Measurements from ENCODE around the gene NTN3.
"Not testable (repeated sequence)": the region's sequence is repeated elsewhere in the genome, so short reads cannot be mapped to it uniquely, and the experiment has no call there.

The NTN3 gene

GRCh38 chr16:2466667-2467527 is 4.2 kb upstream of the NTN3 start:
- no peak for DNase-seq

DNA sequence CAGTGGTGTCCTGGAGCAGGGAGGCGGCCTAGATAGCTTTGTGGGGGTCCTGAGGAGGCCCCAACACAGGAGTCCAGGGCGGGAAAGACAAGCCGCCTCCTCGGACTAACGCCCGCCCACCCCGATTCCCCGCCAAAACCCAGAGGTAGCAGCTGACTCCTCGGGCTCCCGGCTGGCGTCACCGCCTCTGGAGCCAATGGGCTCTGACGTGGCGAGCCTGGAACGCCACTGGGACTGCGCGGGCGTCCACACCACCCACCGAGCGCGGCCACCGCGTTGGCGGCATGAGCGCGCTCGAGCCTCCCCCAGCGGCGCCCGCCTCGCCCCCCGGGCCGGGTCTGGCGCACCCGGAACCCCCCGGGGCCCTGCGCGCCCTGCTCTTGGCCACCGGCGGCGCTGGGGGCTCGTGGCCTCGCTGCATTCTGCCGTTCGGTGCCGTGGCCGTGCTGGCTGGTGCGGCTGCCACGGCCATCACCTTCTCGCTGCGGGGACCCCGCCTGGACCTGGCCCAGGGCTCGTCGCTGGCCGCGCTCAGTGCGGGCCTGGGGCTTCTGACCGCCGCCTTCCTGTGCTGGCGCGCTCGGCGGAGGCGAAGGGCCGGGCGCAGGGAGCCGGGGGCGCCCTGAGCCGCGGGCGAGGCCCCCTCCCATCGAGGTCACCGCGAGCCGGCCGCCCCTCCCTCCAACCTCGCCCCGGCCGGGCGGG is 3.4 kb upstream of the NTN3 start:
- no peak for DNase-seq

DNA sequence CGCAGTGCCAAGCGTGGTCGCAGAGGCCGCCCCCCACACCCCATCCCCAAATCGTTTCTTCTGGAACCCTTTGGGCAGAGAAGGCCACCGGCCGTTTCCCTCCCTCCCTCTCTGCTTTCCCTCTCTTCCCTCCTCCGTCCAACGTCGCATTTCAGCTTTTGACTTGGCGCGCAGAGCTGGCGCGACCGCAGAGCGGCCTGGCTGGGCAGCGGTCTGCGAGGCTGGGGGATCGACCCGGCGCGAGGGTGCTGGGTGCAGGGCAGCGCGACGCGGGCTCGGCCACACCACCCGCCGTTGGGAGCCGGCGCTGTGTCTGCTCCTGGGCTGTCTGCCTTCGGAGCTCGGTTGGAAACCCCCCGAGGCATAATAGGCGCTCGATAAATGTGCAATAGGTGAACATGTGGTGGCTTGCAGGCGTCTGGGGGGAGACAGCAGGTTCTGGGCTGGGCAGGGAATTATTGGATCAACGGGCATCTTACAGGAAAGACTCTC is 2.8 kb upstream of the NTN3 start:
- DNase-seq, result no peak

DNA sequence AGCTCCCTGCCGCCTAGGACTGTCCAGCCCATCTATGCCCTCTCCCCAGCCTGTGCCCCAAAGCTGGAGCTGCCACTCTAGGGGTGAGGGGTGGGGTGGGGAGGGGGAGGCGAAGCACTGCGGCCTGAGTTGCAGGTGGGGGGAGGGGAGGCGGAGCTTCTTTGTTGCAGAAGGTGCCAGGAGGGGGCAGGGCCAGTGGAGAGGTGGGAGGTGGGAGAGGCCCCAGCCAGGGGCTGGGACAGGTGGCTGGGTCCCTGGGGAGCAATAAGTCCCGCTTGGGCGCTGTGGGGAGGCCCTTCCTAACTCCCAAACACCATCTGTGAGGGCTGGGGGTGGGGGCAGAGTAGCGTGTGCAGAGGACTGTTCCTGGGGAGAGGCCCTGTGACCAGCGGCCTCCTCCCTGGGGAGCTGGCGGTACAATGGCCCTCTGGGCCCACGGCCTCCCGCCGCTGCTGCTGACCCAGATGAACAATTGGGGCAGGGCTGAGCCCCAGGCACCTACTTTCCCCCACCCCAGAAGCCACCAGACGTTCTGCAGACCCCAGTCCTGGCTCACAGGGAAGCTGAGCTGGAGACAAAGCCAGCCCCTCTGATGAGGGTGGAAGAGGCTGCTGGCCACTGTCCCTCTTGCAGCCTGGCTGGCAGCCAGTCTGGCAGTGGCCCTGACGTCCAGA is 2.2 kb upstream of the NTN3 start:
- DNase-seq, result no peak

- DNase-seq, result no peak
Observed at GRCh38 chr16:2469399-2470233, 1.5 kb upstream of the NTN3 start.

DNA sequence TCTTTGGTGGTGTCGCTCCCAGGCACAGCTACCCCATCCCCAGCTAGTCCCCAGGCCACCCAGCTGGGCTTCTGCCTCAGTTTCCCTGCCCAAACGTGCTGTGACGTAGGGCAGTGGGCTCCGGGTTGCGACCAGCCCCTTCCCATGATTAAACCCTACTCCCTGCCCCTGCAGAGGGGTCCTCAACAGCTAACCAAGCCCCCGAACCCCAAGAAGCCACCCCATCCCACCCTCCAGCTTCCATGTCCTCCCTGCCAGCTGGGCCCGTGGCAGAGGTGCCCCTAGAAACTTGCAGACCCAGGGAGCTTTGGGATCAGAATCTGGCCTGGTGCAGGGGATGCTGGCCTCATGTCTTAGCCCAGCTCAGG is 879 bp upstream of the NTN3 start:
- no peak for DNase-seq

DNA sequence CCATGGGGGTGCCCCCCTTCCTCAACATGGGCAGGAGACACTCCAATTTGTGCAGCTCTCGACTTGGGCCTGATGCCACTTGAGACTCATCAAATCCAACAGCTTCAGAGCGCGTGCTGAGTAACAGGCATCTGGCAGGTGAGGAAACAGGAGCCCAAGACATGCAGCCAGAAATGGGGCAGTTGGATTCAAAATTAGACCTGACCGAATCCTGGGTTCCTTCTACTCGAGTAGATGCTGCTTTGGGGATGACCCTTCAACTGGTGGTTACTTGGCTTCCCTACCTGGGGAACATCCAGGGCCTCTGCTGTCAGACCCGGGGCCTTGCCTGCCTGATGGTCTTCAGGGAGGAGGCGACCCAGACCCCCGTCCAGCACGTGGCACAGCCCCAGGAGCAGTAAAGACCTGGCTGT is 488 bp upstream of the NTN3 start:
- no peak for DNase-seq

DNA sequence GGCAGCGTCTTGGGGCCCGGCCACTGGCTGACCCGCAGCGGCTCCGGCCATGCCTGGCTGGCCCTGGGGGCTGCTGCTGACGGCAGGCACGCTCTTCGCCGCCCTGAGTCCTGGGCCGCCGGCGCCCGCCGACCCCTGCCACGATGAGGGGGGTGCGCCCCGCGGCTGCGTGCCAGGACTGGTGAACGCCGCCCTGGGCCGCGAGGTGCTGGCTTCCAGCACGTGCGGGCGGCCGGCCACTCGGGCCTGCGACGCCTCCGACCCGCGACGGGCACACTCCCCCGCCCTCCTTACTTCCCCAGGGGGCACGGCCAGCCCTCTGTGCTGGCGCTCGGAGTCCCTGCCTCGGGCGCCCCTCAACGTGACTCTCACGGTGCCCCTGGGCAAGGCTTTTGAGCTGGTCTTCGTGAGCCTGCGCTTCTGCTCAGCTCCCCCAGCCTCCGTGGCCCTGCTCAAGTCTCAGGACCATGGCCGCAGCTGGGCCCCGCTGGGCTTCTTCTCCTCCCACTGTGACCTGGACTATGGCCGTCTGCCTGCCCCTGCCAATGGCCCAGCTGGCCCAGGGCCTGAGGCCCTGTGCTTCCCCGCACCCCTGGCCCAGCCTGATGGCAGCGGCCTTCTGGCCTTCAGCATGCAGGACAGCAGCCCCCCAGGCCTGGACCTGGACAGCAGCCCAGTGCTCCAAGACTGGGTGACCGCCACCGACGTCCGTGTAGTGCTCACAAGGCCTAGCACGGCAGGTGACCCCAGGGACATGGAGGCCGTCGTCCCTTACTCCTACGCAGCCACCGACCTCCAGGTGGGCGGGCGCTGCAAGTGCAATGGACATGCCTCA is 773 bp downstream of the NTN3 start:
- no peak for DNase-seq

- no peak for DNase-seq
Observed at GRCh38 chr16:2472488-2472864, 1.4 kb downstream of the NTN3 start.

DNA sequence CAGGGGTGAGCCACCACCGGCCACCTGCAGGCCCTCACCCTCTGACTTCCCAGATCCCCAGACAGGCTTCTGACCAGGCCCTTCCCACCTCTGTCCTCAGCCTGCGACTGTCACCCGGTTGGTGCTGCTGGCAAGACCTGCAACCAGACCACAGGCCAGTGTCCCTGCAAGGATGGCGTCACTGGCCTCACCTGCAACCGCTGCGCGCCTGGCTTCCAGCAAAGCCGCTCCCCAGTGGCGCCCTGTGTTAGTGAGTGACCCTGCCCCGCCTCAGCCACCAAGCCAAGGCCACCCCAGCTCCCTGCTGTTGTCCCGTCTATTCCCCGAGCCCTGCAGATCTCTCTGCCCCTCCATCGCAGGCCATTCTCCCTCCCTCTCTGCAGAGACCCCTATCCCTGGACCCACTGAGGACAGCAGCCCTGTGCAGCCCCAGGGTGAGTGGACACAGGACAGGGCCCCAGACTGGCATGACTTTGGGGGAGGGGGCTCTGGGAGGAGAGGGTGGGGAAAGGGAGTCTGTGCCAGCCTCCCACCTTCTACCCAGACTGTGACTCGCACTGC is 1.9 kb downstream of the NTN3 start:
- no peak for DNase-seq

GRCh38 chr16:2473446-2473926 is 2.4 kb downstream of the NTN3 start:
- no peak for DNase-seq

DNA sequence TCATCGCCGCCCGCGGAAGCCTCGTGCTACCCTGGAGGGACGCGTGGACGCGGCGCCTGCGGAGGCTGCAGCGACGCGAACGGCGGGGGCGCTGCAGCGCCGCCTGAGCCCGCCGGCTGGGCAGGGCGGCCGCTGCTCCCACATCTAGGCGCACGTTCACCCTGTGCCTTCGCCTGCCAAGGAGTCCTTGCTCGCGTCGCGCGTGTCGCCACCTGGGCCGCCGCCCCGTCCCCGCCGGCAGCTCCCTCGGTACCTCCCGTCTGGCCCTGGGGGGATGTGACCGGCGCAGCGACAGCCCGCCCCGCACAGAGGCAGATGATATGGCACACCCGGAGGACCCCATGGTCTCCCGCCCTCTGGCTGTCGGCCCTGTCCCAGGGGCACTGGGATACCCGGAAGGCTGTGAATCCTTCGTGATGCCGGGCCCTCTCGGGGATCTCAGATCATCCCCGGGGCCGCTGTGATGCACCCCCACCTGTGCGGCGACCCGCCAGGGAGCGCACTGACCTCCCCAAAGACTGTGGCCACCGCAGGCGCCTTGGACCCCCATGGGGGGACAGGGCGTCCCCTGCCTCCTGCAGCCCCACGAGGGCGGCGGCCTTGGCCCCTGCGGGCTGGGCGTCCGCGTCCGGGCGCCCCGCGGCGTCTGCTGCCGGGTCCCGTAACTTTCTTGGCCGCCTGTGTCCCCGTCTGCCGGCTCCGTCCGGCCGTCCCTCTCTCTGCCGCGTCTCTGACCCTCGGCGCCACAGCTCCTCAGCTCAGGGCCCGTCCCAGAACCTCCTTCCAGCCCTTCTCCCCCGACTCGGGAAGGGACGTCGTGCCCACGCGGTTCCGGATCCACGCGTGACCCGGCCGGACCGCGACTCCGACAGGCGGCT is 3.1 kb downstream of the NTN3 start:
- DNase-seq, result peak; percentile 47

GRCh38 chr16:2474877-2475412 is 3.8 kb downstream of the NTN3 start, which contains the start of gene TBC1D24:
TSS of gene TBC1D24 (plus strand) at chr16:2475127. CDS start at chr16:2496149, 21,022 bp downstream.
- DNase-seq, result peak; percentile 80

- DNase-seq, result peak; percentile 37
Observed at GRCh38 chr16:2475413-2476344, 4.6 kb downstream of the NTN3 start.

DNA sequence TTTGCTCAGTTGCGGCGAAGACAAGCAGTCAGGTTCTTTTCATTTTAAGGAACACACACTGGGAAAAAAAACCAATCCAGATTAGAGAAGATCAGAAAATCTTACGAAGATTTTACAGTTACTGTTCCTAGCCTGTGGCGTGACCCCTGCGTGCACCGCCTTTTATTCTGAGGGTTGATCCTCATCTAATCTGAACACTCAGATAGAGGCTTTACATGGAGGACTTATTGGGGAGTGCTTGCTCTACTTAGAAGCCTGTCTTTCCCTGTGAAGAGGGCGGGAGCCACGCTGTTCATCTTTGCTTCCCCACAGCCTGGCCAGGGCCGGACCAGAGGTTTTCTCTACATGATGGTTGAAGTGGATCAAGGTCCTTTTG is 5.2 kb downstream of the NTN3 start:
- no peak for DNase-seq

DNA sequence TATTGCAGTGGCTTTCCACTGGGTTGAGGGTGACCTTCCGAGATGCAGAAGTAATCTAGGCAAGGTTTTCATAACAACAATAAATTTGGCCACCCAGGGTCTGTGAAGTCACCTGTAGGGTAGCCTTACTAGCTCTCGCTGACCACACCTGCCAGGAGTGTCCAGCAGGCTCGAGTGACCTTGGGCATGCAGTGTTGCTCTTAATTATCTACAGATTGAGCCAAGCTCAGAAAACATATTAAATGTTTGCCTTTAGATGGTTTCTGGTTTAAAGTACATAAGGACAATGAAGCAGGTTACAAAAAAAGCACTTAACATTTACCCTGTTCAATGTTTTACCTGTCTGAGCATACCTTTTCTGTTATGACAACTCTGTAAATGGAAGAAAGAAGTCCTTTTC is 5.6 kb downstream of the NTN3 start:
- no peak for DNase-seq

- no peak for DNase-seq
Observed at GRCh38 chr16:2477327-2477726, 6.2 kb downstream of the NTN3 start.

DNA sequence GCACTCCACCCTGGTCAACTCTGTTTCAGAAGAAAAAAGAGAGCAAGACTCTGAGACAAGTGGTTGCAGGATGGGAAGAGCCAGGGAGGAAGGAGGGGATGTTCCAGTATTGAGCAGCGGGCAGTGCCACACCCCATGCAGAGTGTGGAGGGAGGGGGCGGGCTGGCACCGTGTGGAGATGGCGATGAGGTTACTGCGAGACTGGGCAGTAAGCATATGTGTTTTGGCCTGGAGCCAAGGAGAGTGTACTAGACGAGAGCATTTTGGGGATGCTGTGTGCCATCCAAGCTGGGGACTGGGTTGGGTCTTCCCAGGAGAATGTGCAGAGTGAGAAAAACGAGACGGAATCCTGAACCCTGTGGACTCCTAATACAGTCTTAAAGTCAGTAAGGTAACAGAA is 7.2 kb downstream of the NTN3 start:
- DNase-seq, result no peak

- not testable (repeated sequence) for DNase-seq
Observed at GRCh38 chr16:2479996-2480395, 8.9 kb downstream of the NTN3 start.
